ENCODE data around the gene AGTR1.

- TF ChIP-seq CTCF (IDR thresholded peaks at IDR 0.05), result no peak
- no peak for TF ChIP-seq POLR2A (IDR thresholded peaks at IDR 0.05)
Observed at GRCh38 chr3:148759430-148759829, 61.7 kb downstream of the AGTR1 start.
